ENCODE measurements around the gene IL4R. TPM values are rescaled to one million over a fixed set of nuclear protein-coding genes. Genes with fewer than 3 reads are reported as not detected.

IL4R gene
- total RNA-seq, 2 experiments from 2014 or later: 73.1 to 82.8 TPM

DNA sequence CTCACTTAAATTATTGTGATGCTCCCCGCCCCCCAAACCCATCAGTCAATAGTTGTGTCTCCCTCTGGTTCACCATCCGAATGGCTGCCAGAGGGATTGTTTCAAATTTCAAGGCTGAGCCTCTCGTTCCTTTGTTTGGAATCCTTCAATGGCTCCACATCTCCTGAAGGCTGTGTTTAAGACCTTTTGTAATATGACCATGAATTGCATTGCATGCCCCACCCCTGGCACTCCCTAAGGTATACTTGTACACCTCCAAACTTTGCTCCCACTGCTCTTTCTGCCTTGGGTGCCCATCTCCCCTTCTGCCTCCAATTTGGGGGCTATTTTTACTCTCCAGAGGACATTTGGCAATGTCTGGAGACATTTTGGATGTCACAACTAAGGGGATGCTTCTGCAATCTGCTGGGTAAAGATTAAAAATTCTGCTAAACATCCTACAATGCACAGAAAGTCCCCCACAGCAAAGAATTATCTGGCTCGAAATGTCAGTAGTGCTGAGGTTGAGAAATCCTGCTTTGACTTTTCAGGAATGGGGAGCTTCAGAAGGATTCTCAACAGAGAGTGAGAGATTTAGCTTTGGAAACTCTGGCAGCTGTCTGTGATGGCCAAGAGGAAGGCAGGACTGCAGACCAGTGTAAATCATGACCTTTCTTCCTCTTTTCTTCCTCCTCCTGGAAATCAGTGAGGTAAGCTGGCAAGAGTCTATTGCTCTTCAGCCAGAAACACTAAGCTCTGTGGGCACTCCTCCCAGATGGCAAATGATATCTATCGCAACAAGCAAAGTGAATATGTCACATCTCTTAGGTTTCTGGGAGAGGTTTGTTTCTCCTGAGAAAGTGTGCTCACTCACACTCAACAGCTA lies 8.7 kb upstream of the IL4R start:
- no peaks in the 10 kb centered on the region for H3K9me2 ChIP-seq (ENCODE audit: insufficient read depth, low read length)
- H3K36me3 ChIP-seq (ENCODE audit: insufficient read depth, low read length): no peaks in the 10 kb centered on the region
- TF ChIP-seq EZH2phosphoT487 (IDR thresholded peaks at IDR 0.05; ENCODE audit: borderline replicate concordance, low read depth, low read length): no peak
- TF ChIP-seq, protein P1, sequence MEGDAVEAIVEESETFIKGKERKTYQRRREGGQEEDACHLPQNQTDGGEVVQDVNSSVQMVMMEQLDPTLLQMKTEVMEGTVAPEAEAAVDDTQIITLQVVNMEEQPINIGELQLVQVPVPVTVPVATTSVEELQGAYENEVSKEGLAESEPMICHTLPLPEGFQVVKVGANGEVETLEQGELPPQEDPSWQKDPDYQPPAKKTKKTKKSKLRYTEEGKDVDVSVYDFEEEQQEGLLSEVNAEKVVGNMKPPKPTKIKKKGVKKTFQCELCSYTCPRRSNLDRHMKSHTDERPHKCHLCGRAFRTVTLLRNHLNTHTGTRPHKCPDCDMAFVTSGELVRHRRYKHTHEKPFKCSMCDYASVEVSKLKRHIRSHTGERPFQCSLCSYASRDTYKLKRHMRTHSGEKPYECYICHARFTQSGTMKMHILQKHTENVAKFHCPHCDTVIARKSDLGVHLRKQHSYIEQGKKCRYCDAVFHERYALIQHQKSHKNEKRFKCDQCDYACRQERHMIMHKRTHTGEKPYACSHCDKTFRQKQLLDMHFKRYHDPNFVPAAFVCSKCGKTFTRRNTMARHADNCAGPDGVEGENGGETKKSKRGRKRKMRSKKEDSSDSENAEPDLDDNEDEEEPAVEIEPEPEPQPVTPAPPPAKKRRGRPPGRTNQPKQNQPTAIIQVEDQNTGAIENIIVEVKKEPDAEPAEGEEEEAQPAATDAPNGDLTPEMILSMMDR (conservative IDR thresholded peaks at IDR 0.05; ENCODE audit: low read length): no peak
- no peak overlapping the region for H2AFZ ChIP-seq (ENCODE audit: low read length)
- intact Hi-C loops (cut with micrococcal nuclease; ENCODE audit: unreplicated experiment): no loop called here
- peaks cover 49% of the 10 kb centered on the region for H3K4me1 ChIP-seq (ENCODE audit: insufficient read depth, low read length, poor library complexity, severe bottlenecking)
- no peaks in the 10 kb centered on the region for H3K79me2 ChIP-seq (ENCODE audit: insufficient read depth, low read depth, low read length)
- ChIA-PET POLR2A (interaction anchor here (0.8 to 0.9 kb wide), 3 partner anchors 28 to 33 kb away, joined by 3 to 4 read pairs (median 3); no protein-coding TSS in a partner anchor), CTCF (ENCODE audit: unreplicated experiment) (no interaction called here)
- no peak overlapping the region for H3K27ac ChIP-seq (ENCODE audit: low read depth, low read length, poor library complexity, severe bottlenecking)
- DNase-seq (ENCODE audit: low spot score): no peak
- no TSS peak for BruUV-seq (replicated peaks)
- peaks cover 16% of the 10 kb centered on the region; the same call in 1 of the 2 replicates for H3K9me3 ChIP-seq (ENCODE audit: low read length)
- H3K4me3 ChIP-seq (ENCODE audit: low read depth, low read length, poor library complexity, severe bottlenecking): no peak overlapping the region
- H4K20me1 ChIP-seq (ENCODE audit: insufficient read depth, low read length): no peaks in the 10 kb centered on the region
- no peak overlapping the region for H3K4me2 ChIP-seq (ENCODE audit: low read length)

DNA sequence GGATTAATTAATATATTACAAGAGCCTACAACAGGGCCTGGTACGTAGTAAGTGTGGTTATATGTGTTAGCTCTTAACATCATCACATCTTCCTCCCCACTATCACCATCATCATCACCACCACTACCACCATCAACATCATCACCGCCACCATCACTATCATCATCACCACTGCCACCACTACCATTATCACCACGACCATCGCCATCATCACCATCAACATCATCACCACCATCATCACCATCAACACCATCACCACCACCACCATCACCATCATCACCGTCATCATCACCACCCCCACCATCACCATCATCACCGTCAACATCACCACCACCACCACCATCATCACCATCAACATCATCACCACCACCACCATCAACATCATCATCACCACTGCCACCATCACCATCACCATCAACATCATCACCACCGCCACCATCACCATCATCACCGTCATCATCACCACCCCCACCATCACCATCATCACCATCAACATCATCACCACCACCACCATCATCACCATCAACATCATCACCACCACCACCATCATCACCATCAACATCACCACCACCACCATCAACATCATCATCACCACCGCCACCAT lies 7.8 kb upstream of the IL4R start:
- Histone ChIP-seq H3K9me2 (ENCODE audit: insufficient read depth, low read length) (no peaks in the 10 kb centered on the region), H3K4me1 (ENCODE audit: insufficient read depth, low read length, poor library complexity, severe bottlenecking) (peaks cover 43% of the 10 kb centered on the region), H4K20me1 (ENCODE audit: insufficient read depth, low read length) (no peaks in the 10 kb centered on the region), H2AFZ (ENCODE audit: low read length) (no peak overlapping the region), H3K36me3 (ENCODE audit: insufficient read depth, low read length) (no peaks in the 10 kb centered on the region), H3K4me2 (ENCODE audit: low read length) (no peak overlapping the region), H3K79me2 (ENCODE audit: insufficient read depth, low read depth, low read length) (no peaks in the 10 kb centered on the region), H3K4me3 (ENCODE audit: low read depth, low read length, poor library complexity, severe bottlenecking) (no peak overlapping the region), H3K27ac (ENCODE audit: low read depth, low read length, poor library complexity, severe bottlenecking) (no peak overlapping the region), H3K9me3 (ENCODE audit: low read length) (peaks cover 16% of the 10 kb centered on the region; the same call in 1 of the 2 replicates)
- no peak for TF ChIP-seq EZH2phosphoT487 (IDR thresholded peaks at IDR 0.05; ENCODE audit: borderline replicate concordance, low read depth, low read length)
- CTCF ChIA-PET (ENCODE audit: unreplicated experiment): no interaction called here
- BruUV-seq (replicated peaks): no TSS peak
- POLR2A ChIA-PET: interaction anchor here (0.8 to 0.9 kb wide), 3 partner anchors 29 to 33 kb away, joined by 3 to 4 read pairs (median 3); no protein-coding TSS in a partner anchor
- intact Hi-C loops (cut with micrococcal nuclease; ENCODE audit: unreplicated experiment): no loop called here
- DNase-seq (ENCODE audit: low spot score): no peak

DNA sequence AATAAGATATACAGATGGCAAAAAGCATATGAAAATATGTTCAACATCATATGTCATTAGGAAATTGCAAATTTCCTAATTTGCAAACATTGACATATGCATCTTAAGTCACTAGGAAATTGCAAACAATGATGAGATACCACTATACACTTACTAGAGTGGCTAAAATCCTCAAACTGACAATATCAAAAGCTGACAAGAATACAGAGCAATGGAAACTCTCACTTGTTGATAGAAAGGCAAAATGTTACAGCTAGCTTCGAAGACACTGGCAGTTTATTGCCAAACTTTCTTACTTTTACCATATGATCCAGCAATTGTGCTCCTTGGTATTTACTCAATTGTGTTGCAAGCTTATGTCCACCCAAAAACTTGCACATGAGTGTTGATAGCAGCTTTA lies 5.0 kb upstream of the IL4R start:
- H3K9me2 ChIP-seq (ENCODE audit: insufficient read depth, low read length): no peaks in the 10 kb centered on the region
- H3K27ac ChIP-seq (ENCODE audit: low read depth, low read length, poor library complexity, severe bottlenecking): no peak overlapping the region
- DNase-seq (ENCODE audit: low spot score): no peak
- H2AFZ ChIP-seq (ENCODE audit: low read length): no peak overlapping the region
- peaks cover 16% of the 10 kb centered on the region; the same call in 1 of the 2 replicates for H3K9me3 ChIP-seq (ENCODE audit: low read length)
- H3K4me2 ChIP-seq (ENCODE audit: low read length): no peak overlapping the region
- H3K79me2 ChIP-seq (ENCODE audit: insufficient read depth, low read depth, low read length): no peaks in the 10 kb centered on the region
- H3K36me3 ChIP-seq (ENCODE audit: insufficient read depth, low read length): no peaks in the 10 kb centered on the region
- intact Hi-C loops (cut with micrococcal nuclease; ENCODE audit: unreplicated experiment): no loop called here
- ChIA-PET CTCF (ENCODE audit: unreplicated experiment) (no interaction called here), POLR2A (interaction anchor here (0.7 to 1.3 kb wide), 2 partner anchors 8 to 105 kb away, joined by 3 read pairs; partner anchors contain the start of gene KDM8)
- H4K20me1 ChIP-seq (ENCODE audit: insufficient read depth, low read length): no peaks in the 10 kb centered on the region
- TF ChIP-seq, protein P1 (conservative IDR thresholded peaks at IDR 0.05; ENCODE audit: low read length): no peak
- no peak for TF ChIP-seq EZH2phosphoT487 (IDR thresholded peaks at IDR 0.05; ENCODE audit: borderline replicate concordance, low read depth, low read length)
- H3K4me1 ChIP-seq (ENCODE audit: insufficient read depth, low read length, poor library complexity, severe bottlenecking): peaks cover 19% of the 10 kb centered on the region
- BruUV-seq (replicated peaks): no TSS peak
- no peak overlapping the region for H3K4me3 ChIP-seq (ENCODE audit: low read depth, low read length, poor library complexity, severe bottlenecking)

All from OCI-LY7 (cell line).